ENCODE results near the gene SIGLEC7.
"Not testable (repeated sequence)": the region's sequence is repeated elsewhere in the genome, so short reads cannot be mapped to it uniquely, and the experiment has no call there.

Gene SIGLEC7

GRCh38 chr19:51135986-51136762, 5.9 kb upstream of the SIGLEC7 start:
- DNase-seq (ENCODE audit: low read depth in 1 of 2, low spot score in 1 of 2), result no peak
- in situ Hi-C loops (cut with HindIII; ENCODE audit: low pct_unique_long_range_greater_than_20kb, low sequenced_read_pairs), result no loop called here
- no peak for TF ChIP-seq JUND (IDR thresholded peaks at IDR 0.05; ENCODE audit: low read depth)

- no peak for DNase-seq (ENCODE audit: low read depth in 1 of 2, low spot score in 1 of 2)
- TF ChIP-seq JUND (IDR thresholded peaks at IDR 0.05; ENCODE audit: low read depth), result no peak
- in situ Hi-C loops (cut with HindIII; ENCODE audit: low pct_unique_long_range_greater_than_20kb, low sequenced_read_pairs), result no loop called here
These were observed 5.1 kb upstream of the SIGLEC7 start for GRCh38 chr19:51136851-51137551.

GRCh38 chr19:51137792-51138425, 4.2 kb upstream of the SIGLEC7 start:
- no peak for TF ChIP-seq JUND (IDR thresholded peaks at IDR 0.05; ENCODE audit: low read depth)
- in situ Hi-C loops (cut with HindIII; ENCODE audit: low pct_unique_long_range_greater_than_20kb, low sequenced_read_pairs), result no loop called here
- DNase-seq (ENCODE audit: low read depth in 1 of 2, low spot score in 1 of 2), result no peak

GRCh38 chr19:51138549-51138979, 3.5 kb upstream of the SIGLEC7 start:
- no peak for TF ChIP-seq JUND (IDR thresholded peaks at IDR 0.05; ENCODE audit: low read depth)
- in situ Hi-C loops (cut with HindIII; ENCODE audit: low pct_unique_long_range_greater_than_20kb, low sequenced_read_pairs), result no loop called here
- DNase-seq (ENCODE audit: low read depth in 1 of 2, low spot score in 1 of 2), result no peak

- in situ Hi-C loops (cut with HindIII; ENCODE audit: low pct_unique_long_range_greater_than_20kb, low sequenced_read_pairs), result no loop called here
- no peak for TF ChIP-seq JUND (IDR thresholded peaks at IDR 0.05; ENCODE audit: low read depth)
- DNase-seq (ENCODE audit: low read depth in 1 of 2, low spot score in 1 of 2), result no peak
These were observed 2.6 kb upstream of the SIGLEC7 start for GRCh38 chr19:51139299-51140014.

GRCh38 chr19:51140441-51140840, 1.7 kb upstream of the SIGLEC7 start:
- no peak for TF ChIP-seq JUND (IDR thresholded peaks at IDR 0.05; ENCODE audit: low read depth)
- in situ Hi-C loops (cut with HindIII; ENCODE audit: low pct_unique_long_range_greater_than_20kb, low sequenced_read_pairs), result no loop called here
- DNase-seq (ENCODE audit: low read depth in 1 of 2, low spot score in 1 of 2), result no peak

- in situ Hi-C loops (cut with HindIII; ENCODE audit: low pct_unique_long_range_greater_than_20kb, low sequenced_read_pairs), result no loop called here
- TF ChIP-seq JUND (IDR thresholded peaks at IDR 0.05; ENCODE audit: low read depth), result no peak
- DNase-seq (ENCODE audit: low read depth in 1 of 2, low spot score in 1 of 2), result no peak
These were observed 920 bp upstream of the SIGLEC7 start for GRCh38 chr19:51141181-51141580.

- DNase-seq (ENCODE audit: low read depth in 1 of 2, low spot score in 1 of 2); in situ Hi-C loops (cut with HindIII; ENCODE audit: low pct_unique_long_range_greater_than_20kb, low sequenced_read_pairs): not testable (repeated sequence)
These were observed 841 bp downstream of the SIGLEC7 start for GRCh38 chr19:51142809-51143475.

GRCh38 chr19:51143486-51143885, 1.4 kb downstream of the SIGLEC7 start:
- no peak for DNase-seq (ENCODE audit: low read depth in 1 of 2, low spot score in 1 of 2)
- in situ Hi-C loops (cut with HindIII; ENCODE audit: low pct_unique_long_range_greater_than_20kb, low sequenced_read_pairs), result no loop called here
- no peak for TF ChIP-seq JUND (IDR thresholded peaks at IDR 0.05; ENCODE audit: low read depth)

- no peak for TF ChIP-seq JUND (IDR thresholded peaks at IDR 0.05; ENCODE audit: low read depth)
- in situ Hi-C loops (cut with HindIII; ENCODE audit: low pct_unique_long_range_greater_than_20kb, low sequenced_read_pairs), result no loop called here
- no peak for DNase-seq (ENCODE audit: low read depth in 1 of 2, low spot score in 1 of 2)
These were observed 2.5 kb downstream of the SIGLEC7 start for GRCh38 chr19:51144482-51145045.

GRCh38 chr19:51145916-51146493, 3.9 kb downstream of the SIGLEC7 start:
- no peak for TF ChIP-seq JUND (IDR thresholded peaks at IDR 0.05; ENCODE audit: low read depth)
- no peak for DNase-seq (ENCODE audit: low read depth in 1 of 2, low spot score in 1 of 2)
- in situ Hi-C loops (cut with HindIII; ENCODE audit: low pct_unique_long_range_greater_than_20kb, low sequenced_read_pairs), result no loop called here
